Activated CD8-positive, alpha-beta memory T cell treated with anti-CD3 and anti-CD28 coated beads for 1 hour (primary cell): Measurements from ENCODE around the gene SELENOW.
"Not testable (repeated sequence)": the region's sequence is repeated elsewhere in the genome, so short reads cannot be mapped to it uniquely, and the experiment has no call there.

Experiments used
- DNase-seq, 2 donors: peaks; one replicate each; pipeline ENCODE4 v3.0.0-alpha.2; 2020; ENCODE audit warnings: low read depth in 1 of 2; ENCODE audit errors: extremely low read depth in 1 of 2

The SELENOW gene

GRCh38 chr19:47780215-47780551 lies 1.7 kb downstream of the SELENOW start:
- no peak for DNase-seq

GRCh38 chr19:47781590-47782262 lies 3.2 kb downstream of the SELENOW start:
- no peak for DNase-seq

GRCh38 chr19:47786566-47786965 lies 8.1 kb downstream of the SELENOW start:
- no peak for DNase-seq

- DNase-seq: not testable (repeated sequence)
Observed at GRCh38 chr19:47787307-47787706, 8.8 kb downstream of the SELENOW start.

GRCh38 chr19:47789811-47790210 lies 11.3 kb downstream of the SELENOW start:
- DNase-seq: not testable (repeated sequence)

- peak; percentile 62 to 81 for DNase-seq
Observed at GRCh38 chr19:47790398-47790814, 11.9 kb downstream of the SELENOW start.

GRCh38 chr19:47792616-47793015 lies 14.1 kb downstream of the SELENOW start:
- no peak for DNase-seq

- DNase-seq: no peak
Observed at GRCh38 chr19:47794526-47794925, 16.0 kb downstream of the SELENOW start.

- DNase-seq: no peak
Observed at GRCh38 chr19:47796785-47797184, 18.3 kb downstream of the SELENOW start.

GRCh38 chr19:47797996-47798903 lies 19.7 kb downstream of the SELENOW start:
- DNase-seq: no peak

GRCh38 chr19:47798904-47799266 lies 20.4 kb downstream of the SELENOW start:
- no peak for DNase-seq

- DNase-seq: no peak
Observed at GRCh38 chr19:47801270-47801669, 22.8 kb downstream of the SELENOW start.

GRCh38 chr19:47802521-47803043 lies 24.1 kb downstream of the SELENOW start:
- no peak for DNase-seq

- not testable (repeated sequence) for DNase-seq
Observed at GRCh38 chr19:47803148-47803547, 24.6 kb downstream of the SELENOW start.

- not testable (repeated sequence) for DNase-seq
Observed at GRCh38 chr19:47803671-47804070, 25.2 kb downstream of the SELENOW start.

GRCh38 chr19:47804451-47804850 lies 25.9 kb downstream of the SELENOW start, which contains the start of gene TPRX1:
TSS of gene TPRX1 (minus strand) at chr19:47804551. CDS start at chr19:47804539, 12 bp downstream.
- DNase-seq: not testable (repeated sequence)

GRCh38 chr19:47805313-47805712 lies 26.8 kb downstream of the SELENOW start:
- no peak for DNase-seq

- no peak for DNase-seq
Observed at GRCh38 chr19:47806435-47806834, 27.9 kb downstream of the SELENOW start.

- DNase-seq: peak; percentile 45 to 68
Observed at GRCh38 chr19:47813304-47813994, 34.9 kb downstream of the SELENOW start.

- no peak for DNase-seq
Observed at GRCh38 chr19:47813995-47814328, 35.5 kb downstream of the SELENOW start.

GRCh38 chr19:47816270-47816669 lies 37.8 kb downstream of the SELENOW start:
- not testable (repeated sequence) for DNase-seq
